GM19438 (cell line): ENCODE data around the gene GTF3C2.
A peak's percentile ranks its signal among the peaks of the same experiment; 100 is the strongest.
"Not testable (repeated sequence)": the region's sequence is repeated elsewhere in the genome, so short reads cannot be mapped to it uniquely, and the experiment has no call there.

Experiments used
- ATAC-seq: cut with Tn5 transposase; IDR thresholded peaks from one replicate; pipeline ENCODE4 v1.9.1; 2021; ENCODE audit warnings: low read depth; ENCODE audit not compliant: unreplicated experiment

The GTF3C2 gene

DNA sequence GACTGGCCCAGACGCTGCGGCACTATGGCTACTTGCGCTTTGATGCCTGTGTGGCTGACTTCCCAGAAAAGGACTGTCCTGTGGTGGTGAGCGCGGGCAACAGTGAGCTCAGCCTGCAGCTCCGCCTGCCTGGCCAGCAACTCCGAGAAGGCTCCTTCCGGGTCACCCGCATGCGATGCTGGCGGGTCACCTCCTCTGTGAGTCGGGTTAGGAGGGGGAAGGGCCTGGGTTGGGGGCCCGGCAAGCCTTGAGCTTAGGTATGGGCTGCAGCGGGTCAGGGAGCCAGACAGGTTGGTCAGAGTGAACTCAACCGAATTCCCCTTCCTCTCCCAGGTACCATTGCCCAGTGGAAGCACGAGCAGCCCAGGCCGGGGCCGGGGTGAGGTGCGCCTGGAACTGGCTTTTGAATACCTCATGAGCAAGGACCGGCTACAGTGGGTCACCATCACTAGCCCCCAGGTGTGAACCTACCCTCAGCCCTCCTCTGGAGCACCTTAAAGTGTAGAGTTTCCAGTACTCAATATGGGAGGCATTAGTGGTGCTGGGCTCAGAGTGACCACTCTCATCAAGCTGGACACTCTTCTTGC is 19.0 kb upstream of the GTF3C2 start:
- no peak for ATAC-seq

DNA sequence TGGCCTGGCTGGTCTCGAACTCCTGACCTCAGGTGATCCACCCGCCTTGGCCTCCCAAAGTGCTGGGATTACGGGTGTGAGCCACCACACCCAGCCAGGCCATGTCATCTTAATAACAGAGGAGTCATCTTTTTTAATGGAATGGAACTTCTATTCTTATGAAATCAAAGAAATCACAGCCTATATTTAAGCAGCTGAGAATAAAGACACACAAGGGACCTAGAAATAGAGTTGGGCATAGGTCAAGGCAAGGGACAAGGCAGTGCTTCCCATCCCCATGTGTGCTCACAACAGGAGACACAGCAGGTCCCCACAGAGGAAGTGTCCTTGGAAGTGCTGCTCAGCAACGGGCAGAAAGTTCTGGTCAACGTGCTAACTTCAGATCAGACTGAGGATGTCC is 17.0 kb upstream of the GTF3C2 start:
- ATAC-seq: no peak

DNA sequence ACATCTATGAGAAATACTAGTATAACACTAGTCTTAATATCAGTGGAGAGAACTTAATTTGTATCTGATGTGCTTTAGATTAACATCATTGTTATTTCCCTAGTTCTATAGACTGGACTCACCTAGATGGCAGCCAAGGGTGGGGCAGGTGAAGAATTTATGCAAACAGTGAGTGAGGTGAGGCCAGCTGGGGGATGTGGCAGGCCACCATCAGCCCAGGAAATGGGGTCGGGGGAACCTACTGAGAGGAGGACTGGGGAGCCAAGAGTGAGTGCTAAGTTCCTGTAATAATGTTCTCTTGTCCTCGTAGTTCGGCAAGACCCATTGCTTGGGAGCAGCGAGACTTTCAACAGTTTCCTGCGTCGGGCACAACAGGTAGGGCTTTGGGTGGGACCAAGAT is 16.4 kb upstream of the GTF3C2 start:
- no peak for ATAC-seq

DNA sequence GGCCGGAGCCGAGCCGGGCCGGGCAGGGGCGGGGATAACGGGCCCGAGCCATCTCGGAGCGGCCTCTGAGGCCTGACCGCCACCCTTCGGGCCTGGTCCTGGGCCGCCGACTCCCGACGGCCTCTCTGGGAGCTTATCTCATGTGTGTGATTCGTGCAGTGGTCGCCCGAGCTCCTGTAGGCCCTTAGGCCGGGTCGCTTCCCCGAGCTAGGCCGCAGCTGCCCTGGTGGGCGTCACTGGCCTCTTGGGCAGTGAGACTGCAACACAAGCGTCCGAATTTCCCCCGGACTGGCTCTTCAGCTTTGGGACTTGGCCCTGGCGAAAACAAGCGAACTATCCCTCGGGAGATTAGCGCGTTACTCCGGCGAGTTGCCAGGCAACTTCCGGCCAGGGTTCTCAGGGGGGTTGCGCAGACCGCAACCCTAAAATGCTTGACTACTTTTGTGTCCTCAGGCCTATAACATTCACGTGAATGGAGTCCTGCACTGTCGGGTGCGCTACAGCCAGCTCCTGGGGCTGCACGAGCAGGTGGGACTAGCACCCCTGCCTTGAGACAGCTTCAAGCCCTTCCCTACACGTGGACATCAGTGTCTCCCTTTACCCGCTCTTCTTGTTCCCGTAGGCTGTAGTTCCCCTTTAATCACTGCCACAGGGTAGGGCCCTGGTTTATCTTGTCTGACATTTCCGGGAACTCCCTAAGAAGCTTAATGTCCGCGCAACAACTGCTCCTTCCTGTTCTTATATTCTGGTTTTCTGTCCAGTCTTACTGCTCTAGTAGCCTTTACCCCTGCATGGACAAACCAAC is 14.5 kb upstream of the GTF3C2 start:
- ATAC-seq: peak; percentile 28

DNA sequence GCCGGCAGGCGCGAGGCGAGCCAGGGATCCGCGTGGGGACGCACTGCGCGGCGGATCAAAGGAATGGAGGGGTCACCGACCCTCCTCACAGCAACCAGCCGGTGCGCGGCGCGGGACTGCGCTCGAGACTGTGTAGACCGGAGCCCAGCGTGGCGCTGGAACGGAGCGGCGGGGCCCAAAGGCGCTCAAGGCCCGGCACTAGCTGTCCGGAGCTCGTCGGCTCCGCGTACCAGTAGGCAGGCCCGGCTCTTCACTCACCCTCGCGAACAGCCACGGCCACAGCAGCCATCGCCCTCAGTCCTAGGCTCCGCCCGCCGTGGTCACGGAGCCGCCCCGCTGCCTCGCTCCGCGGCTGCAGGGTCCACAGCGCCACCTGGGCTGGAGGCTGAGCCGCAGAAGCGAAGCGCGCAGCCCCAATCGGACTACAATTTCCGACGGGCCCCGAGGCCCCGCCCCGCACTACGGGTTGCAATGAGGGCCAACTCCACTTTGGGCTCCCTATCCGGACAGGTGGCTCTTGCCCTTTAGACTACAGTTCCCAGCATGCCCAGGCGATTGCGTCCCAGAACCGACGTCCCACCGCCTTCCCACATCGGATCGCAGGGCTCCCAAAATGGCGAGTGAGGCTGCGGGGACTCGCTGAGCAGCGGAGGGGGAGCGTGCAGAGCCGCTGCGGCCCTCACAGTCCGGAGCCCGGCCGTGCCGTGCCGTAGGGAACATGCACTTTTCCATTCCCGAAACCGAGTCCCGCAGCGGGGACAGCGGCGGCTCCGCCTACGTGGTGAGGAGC is 13.7 kb upstream of the GTF3C2 start, which contains the start of the genes EIF2B4 and SNX17:
Gene EIF2B4 (minus strand): TSS at position 313 of the 790 bp plus-strand sequence. CDS start 24 bp downstream, at position 289.
Gene SNX17 (plus strand): TSS at position 591 of the 790 bp plus-strand sequence. CDS start 128 bp downstream, at position 719.
- peak; percentile 88 for ATAC-seq

DNA sequence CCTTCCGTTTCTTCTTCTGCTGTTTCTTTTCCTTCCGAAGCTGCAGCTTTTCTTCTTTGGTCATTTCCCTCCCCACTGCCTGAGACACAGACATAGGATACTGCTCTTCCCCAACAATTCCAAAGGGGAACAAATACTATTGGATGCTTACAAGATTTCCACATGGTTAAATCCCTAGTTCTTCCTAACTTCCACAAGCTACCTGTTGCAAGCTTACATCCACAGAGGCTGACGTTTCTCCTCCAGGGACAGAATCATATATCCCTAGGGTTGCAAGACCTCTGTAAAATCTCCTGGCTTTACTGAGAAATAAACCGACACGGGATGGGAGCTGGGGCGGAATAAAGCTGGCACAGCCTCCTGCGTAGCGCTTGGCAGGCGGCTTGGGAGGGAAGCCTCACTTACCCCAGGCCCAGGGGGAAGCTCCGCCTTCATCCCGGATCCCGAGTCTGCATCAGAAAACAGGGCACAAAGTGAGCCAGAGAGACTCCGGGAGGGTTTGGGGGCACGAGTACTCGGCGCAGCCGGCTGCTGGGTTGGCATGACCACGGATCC is 13.0 kb upstream of the GTF3C2 start:
- ATAC-seq: no peak

DNA sequence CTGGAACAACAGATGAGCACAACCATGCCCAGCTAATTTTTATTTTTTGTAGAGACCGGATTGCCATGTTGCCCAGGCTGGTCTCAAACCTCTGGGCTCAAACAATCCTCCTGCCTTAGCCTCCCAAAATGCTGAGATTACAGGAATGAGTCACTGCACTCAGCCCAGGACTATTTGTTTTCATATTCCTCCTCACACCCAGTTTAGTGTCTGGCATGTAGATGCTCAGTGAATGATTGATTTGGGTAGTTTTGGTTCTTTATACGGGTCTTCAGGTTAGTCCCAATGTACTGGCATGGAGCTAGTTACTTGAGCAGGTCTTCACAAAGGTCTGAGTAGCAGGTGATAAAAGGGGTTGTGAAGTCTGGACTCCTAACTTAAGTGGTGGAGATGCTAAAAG is 7.4 kb upstream of the GTF3C2 start:
- no peak for ATAC-seq

DNA sequence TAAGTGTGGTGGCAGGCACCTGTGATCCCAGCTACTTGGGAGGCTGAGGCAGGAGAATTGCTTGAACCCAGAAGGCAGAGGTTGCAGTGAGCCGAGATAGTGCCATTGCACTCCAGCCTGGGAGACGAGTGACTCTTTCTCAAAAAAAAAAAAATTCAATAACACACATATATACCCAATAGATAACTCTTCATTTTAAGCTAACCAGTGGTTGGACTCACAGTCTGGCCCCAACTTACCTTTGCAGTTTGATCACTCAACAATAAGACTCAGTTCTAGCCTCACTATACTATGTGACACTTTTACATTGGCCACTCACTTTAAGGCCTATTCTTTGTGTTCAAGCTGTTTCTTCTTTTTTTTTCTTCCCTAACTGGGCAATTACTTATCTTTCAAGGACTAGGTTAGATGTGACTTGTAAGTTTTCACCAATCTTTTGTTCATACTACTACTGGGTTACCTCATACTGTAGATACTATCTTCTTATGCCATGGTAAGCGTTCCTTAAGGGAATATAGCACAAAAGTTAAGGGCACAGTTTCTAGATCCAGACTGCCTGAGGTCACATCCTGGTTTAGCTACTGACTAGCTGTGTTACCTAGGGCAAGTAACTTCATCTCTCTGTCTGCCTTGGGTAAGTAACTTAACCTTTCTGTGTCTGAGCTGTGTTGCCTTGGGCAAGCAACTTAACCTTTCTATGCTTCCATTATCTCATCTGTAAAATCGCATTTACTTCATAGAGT is 6.3 kb upstream of the GTF3C2 start:
- ATAC-seq: no peak

DNA sequence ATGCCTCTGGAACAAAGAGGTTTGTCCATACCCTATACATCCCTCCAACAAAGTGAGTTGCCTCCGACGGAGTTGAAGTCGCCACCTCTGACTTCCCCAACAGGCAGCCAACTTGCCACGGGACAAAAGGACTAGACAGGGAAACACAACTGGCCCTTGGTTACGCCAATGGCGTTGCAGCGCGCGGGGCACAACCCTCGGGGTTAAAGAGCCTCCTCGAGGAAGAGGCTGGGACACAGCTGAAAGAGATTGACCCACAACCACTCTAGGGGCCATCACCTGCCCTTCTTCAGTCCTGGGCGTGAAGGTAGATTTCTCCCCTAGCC is 545 bp downstream of the GTF3C2 start:
- peak; percentile 36 for ATAC-seq

DNA sequence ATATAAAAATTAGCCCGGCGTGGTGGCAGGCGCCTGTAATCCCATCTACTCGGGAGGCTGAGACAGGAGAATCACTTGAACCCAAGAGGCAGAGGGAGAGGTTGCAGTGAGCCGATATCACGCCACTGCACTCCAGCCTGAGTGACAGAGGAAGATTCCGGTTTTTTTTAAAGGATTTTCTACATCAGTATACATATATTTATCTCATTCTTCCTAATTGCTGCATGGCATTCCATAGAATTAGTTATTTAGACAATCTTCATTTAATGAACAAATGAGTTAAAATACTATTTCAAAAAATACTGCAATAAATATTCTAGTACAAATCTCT is 2.0 kb downstream of the GTF3C2 start:
- ATAC-seq: no peak

DNA sequence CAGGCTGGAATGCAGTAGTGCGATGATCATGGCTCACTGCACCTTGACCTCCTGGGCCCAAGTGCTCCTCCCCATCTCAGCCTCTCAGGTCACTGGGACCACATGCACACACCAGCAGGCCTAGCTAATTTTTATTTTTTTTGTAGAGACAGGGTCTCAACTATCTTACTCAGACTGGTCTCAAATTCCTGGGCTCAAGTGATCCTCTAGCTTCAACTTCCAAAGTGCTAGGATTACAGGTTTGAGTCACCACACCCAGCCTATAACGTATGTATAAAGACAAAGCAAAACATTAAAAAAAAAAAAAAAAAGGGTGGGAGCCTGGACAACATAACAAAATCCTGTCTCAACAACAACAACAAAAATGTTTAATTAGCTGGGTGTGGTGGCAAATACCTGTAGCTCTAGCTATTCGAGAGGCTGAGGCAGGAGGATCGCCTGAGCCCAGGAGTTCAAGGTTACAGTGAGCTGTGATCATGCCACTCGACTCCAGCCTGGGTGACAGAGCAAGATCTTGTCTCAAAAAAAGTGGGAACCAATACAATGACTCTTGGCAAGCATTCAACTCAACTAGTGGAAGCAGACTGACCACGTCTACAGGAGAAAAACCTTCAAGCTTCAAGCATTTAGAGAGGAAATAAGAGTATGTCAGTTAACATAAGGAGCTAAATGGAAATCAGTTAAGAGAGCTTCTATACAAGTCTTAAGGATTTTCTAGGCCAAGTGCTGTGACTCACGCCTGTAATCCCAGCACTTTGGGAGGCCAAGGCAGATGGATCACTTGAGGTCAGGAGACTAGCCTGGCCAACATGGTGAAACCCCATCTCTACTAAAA is 2.6 kb downstream of the GTF3C2 start:
- no peak for ATAC-seq

DNA sequence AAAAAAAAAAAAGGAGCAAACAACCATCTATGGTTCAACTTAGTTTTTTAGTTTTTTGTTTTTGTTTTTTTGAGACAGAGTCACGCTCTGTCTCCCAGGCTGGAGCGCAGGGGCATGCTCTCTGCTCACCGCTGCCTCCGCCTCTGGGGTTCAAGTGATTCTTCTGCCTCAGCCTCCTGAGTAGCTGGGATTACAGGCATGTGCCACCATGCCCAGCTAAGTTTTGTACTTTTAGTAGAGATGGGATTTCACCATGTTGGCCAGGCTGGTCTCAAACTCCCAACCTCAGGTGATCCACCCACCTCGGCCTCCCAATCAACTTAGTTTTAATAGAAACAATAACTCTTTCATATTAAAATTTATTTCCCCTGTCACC is 3.2 kb downstream of the GTF3C2 start:
- not testable (repeated sequence) for ATAC-seq

DNA sequence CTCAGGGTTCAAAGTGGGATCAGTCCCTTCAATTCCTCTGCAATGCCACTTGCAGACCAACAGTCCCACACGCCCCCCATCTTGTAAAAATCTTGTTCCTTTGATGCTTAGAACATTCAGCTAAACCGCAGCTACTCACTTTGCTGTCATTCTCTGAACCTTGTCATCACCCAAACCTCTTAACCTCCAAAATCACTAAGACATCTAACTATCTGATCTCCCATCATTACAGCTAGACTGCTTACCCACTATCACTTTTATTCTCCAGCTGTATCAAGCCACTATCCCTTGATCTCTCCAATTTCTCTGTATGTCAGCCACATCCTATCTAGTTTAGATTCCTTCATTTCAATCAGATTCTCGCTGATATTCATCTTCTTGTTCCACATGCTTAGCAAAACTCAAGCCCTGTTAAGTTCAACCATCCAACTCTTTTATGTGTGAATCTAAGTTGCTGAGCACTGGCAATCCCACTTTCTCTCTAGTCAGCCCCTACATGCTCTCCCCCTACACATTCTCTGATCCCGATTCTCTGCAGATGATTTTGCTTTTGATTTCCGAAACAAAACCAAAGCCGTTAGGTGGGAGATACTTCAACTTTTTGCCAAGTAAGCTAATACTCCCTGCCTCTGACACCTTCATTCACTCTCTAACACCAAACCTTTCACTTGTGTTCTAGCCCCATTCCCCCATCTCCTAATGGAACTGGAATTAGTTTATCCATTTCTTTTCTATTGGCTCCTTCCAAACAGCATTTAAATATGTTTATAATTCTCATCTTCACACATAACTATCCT is 4.6 kb downstream of the GTF3C2 start:
- ATAC-seq: no peak

DNA sequence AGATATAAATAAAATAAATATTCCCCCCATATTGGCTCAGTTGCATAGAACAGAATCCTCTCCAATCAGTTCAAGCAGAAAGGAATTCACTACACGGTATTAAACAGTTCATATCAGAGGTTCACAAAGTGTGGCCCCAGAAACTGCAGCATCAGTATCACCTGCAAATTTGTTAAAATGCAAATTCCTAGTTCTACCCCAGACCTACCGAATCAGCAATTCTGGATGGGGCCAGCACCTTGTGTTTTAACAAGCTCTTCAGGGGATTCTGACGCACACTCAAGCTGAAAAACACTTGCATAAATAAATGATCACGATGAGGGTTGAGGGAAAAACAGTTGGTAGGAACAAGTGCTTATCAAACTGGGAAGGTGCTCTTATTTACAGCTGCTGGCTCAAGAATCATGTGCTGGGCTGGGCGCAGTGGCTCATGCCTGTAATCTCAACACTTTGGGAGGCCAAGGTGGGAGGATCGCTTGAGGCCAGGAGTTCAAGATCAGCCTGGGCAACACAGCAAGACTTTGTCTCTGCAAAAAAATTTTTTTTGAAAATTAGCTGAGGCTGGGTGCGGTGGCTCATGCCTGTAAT is 6.4 kb downstream of the GTF3C2 start:
- no peak for ATAC-seq

DNA sequence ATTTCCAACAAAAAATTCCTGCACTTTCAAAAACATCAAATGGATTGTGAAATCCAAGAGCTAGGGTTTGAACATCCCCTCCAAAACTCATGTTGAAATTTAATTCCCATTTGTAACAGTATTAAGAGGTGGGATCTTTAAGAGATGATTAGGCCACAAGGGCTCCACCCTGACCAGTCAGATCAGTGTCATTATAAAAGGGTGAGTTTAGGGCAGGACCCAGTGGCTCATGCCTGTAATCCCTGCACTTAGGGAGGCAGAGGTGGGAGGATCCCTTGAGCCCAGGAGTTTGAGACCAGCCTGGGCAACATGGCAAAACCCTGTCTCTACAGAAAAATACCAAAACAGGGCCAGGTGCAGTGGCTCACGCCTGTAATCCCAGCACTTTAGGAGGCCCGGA is 8.9 kb downstream of the GTF3C2 start:
- no peak for ATAC-seq

DNA sequence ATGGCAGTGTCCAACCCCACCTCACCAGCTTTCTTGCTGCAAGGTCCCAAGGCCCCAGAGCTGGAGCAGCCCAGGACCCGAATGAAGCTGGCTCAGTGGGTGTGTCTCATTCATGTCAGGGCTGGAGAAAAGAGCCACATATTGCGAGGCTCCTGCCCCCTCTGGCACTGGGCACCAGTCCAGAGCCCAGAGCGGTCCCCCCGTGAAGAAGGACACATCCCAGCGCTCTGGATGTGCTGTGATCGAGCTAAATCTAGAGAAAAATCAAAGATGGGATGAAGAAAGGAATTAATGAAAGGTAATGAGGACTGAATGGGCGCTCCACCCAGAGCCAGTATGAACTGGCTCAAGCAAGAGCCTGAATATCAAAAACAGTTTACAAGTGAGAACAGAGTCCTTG is 20.4 kb downstream of the GTF3C2 start:
- ATAC-seq: no peak

DNA sequence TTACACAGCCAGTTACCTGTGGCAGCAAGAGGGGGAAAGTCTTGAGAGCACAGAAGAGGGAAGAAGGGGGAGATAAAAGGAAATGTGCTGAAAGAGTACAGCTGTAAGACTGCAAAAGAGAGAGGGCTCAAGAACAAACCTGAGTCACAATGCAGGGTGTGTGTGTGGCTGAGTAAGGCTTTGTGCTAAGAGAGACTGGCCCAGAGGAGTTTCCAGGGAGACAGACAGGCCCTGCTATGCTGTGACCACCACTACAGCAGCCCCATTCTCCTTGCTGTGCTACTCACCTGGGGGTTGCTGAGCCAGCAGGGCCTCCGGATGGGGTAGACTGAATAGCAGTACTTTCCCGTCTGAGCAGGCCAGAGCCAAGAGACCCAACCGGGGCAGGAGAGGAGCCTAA is 21.3 kb downstream of the GTF3C2 start:
- ATAC-seq: no peak

DNA sequence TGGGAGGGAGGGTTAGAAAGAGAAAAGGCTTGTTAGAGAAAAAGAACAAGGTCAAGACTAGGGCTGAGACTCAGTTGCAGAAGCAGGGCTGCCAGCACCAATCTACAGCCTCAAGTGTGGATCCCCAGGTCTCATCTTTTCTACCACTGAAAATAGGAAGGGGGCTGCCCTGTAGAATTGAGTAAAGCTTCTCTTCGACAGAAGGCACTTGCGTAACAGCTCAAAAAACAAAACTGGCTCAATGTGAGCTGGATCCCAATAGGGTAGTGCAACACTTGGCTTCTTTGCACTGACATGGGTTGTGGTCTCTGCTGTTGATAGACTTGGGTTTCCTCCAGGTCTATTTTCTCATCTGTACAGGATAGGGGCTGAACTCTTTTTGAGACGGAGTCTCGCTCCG is 31.8 kb downstream of the GTF3C2 start:
- no peak for ATAC-seq
